Activated CD4-positive, alpha-beta T cell treated with anti-CD3 and anti-CD28 coated beads for 1 hour (primary cell): ENCODE data around the gene SPATA6L.
A peak's percentile ranks its signal among the peaks of the same experiment; 100 is the strongest.
"Not testable (repeated sequence)": the region's sequence is repeated elsewhere in the genome, so short reads cannot be mapped to it uniquely, and the experiment has no call there.

Experiments used
- DNase-seq: peaks from one replicate; pipeline ENCODE4 v3.0.0-alpha.2; 2020

The SPATA6L gene

GRCh38 chr9:4620881-4621555 lies 45.3 kb downstream of the SPATA6L start:
- DNase-seq: no peak

GRCh38 chr9:4620057-4620765 lies 46.1 kb downstream of the SPATA6L start:
- no peak for DNase-seq

- DNase-seq: no peak
Measured at GRCh38 chr9:4618700-4619099, 47.6 kb downstream of the SPATA6L start.

GRCh38 chr9:4617752-4618151 lies 48.5 kb downstream of the SPATA6L start:
- DNase-seq: no peak

GRCh38 chr9:4615778-4616177 lies 50.5 kb downstream of the SPATA6L start:
- DNase-seq: no peak

- DNase-seq: no peak
Measured at GRCh38 chr9:4615251-4615650, 51.0 kb downstream of the SPATA6L start.

- DNase-seq: no peak
Measured at GRCh38 chr9:4614627-4615026, 51.7 kb downstream of the SPATA6L start.

GRCh38 chr9:4606033-4606432 lies 60.2 kb downstream of the SPATA6L start:
- not testable (repeated sequence) for DNase-seq

GRCh38 chr9:4604678-4605095 lies 61.6 kb downstream of the SPATA6L start:
- DNase-seq: peak; percentile 21

GRCh38 chr9:4603830-4604229 lies 62.5 kb downstream of the SPATA6L start:
- DNase-seq: no peak

- no peak for DNase-seq
Measured at GRCh38 chr9:4600368-4600767, 65.9 kb downstream of the SPATA6L start.

GRCh38 chr9:4596165-4596922 lies 69.9 kb downstream of the SPATA6L start:
- peak; percentile 24 for DNase-seq

GRCh38 chr9:4594994-4595393 lies 71.3 kb downstream of the SPATA6L start:
- no peak for DNase-seq

GRCh38 chr9:4594545-4594944 lies 71.7 kb downstream of the SPATA6L start:
- no peak for DNase-seq

- DNase-seq: no peak
Measured at GRCh38 chr9:4592886-4593285, 73.4 kb downstream of the SPATA6L start.

GRCh38 chr9:4592295-4592694 lies 74.0 kb downstream of the SPATA6L start:
- no peak for DNase-seq

GRCh38 chr9:4591123-4591500 lies 75.2 kb downstream of the SPATA6L start:
- DNase-seq: no peak

GRCh38 chr9:4590430-4591122 lies 75.7 kb downstream of the SPATA6L start:
- DNase-seq: no peak

GRCh38 chr9:4588721-4589120 lies 77.6 kb downstream of the SPATA6L start:
- DNase-seq: no peak

GRCh38 chr9:4585135-4585534 lies 81.1 kb downstream of the SPATA6L start:
- no peak for DNase-seq

GRCh38 chr9:4584636-4585035 lies 81.6 kb downstream of the SPATA6L start:
- DNase-seq: no peak

GRCh38 chr9:4583001-4583400 lies 83.3 kb downstream of the SPATA6L start:
- DNase-seq: no peak

- no peak for DNase-seq
Measured at GRCh38 chr9:4581861-4582565, 84.3 kb downstream of the SPATA6L start.
